IPS-11a (cell line): ENCODE measurements around the gene RHOT2.

Experiments used
- H3K4me3 ChIP-seq: one replicate; pipeline ENCODE4 v1.5.1; 2013; ENCODE audit warnings: low read depth, low read length, control low read depth

RHOT2 gene

GRCh38 chr16:669666-670065, 1.7 kb downstream of the RHOT2 start:
- H3K4me3 ChIP-seq: no peak overlapping the region

- no peak overlapping the region for H3K4me3 ChIP-seq
Measured at GRCh38 chr16:670485-671352, 2.8 kb downstream of the RHOT2 start.

- no peak overlapping the region for H3K4me3 ChIP-seq
Measured at GRCh38 chr16:671353-672131, 3.6 kb downstream of the RHOT2 start.

GRCh38 chr16:672371-672770, 4.4 kb downstream of the RHOT2 start:
- no peak overlapping the region for H3K4me3 ChIP-seq

GRCh38 chr16:672851-673250, 4.9 kb downstream of the RHOT2 start:
- no peak overlapping the region for H3K4me3 ChIP-seq

- no peak overlapping the region for H3K4me3 ChIP-seq
Measured at GRCh38 chr16:673399-673991, 5.6 kb downstream of the RHOT2 start.

- H3K4me3 ChIP-seq: no peak overlapping the region
Measured at GRCh38 chr16:674214-674881, 6.4 kb downstream of the RHOT2 start.

GRCh38 chr16:674968-675883, 7.3 kb downstream of the RHOT2 start, which contains the start of gene RHBDL1:
RHBDL1 (plus strand) TSS chr16:675671; CDS start chr16:675791, 120 bp downstream.
- peak within 1 kb of the TSS; percentile 41 for H3K4me3 ChIP-seq

GRCh38 chr16:675884-676564, 8.1 kb downstream of the RHOT2 start:
- peak overlapping the region; percentile 41 for H3K4me3 ChIP-seq

GRCh38 chr16:676565-676902, 8.6 kb downstream of the RHOT2 start:
- H3K4me3 ChIP-seq: no peak overlapping the region

GRCh38 chr16:676913-677312, 9.0 kb downstream of the RHOT2 start:
- H3K4me3 ChIP-seq: no peak overlapping the region

GRCh38 chr16:677316-678190, 9.6 kb downstream of the RHOT2 start:
- H3K4me3 ChIP-seq: no peak overlapping the region

GRCh38 chr16:678209-678857, 10.4 kb downstream of the RHOT2 start:
- H3K4me3 ChIP-seq: no peak overlapping the region

- peak overlapping the region; percentile 24 for H3K4me3 ChIP-seq
Measured at GRCh38 chr16:678858-679813, 11.2 kb downstream of the RHOT2 start.

GRCh38 chr16:679814-680624, 12.1 kb downstream of the RHOT2 start, which contains the start of gene STUB1:
STUB1 (plus strand) TSS chr16:680410; CDS start chr16:680526, 116 bp downstream.
- H3K4me3 ChIP-seq: peak within 1 kb of the TSS; percentile 74

- peak overlapping the region; percentile 74 for H3K4me3 ChIP-seq
Measured at GRCh38 chr16:680625-680945, 12.7 kb downstream of the RHOT2 start.
